ENCODE data around the gene SPINK7. TPM values are rescaled to one million over a fixed set of nuclear protein-coding genes. Genes with fewer than 3 reads are reported as not detected.

Gene SPINK7
- total and polyA plus RNA-seq, 3 experiments from 2014 or later, result not detected

GRCh38 chr5:148335259-148335658 is 23.0 kb downstream of the SPINK7 start, which contains the start of gene SPINK9:
SPINK9 (plus strand) TSS chr5:148335559; CDS start chr5:148335614, 55 bp downstream.
- H3K27me3 Mint-ChIP-seq, result peaks cover 0 to 8% of the 10 kb centered on the region in 2 donors
- H3K27ac Mint-ChIP-seq, result no peak within 1 kb of the TSS
- H3K4me1 ChIP-seq (ENCODE audit: insufficient read depth, low read length), result no peaks in the 10 kb centered on the region
- no peaks in the 10 kb centered on the region for H3K27me3 ChIP-seq (ENCODE audit: insufficient read depth, low read length, poor library complexity, severe bottlenecking)
- H3K4me3 ChIP-seq (ENCODE audit: low read length), result no peak within 1 kb of the TSS
- no peaks in the 10 kb centered on the region for H3K4me1 Mint-ChIP-seq
- DNase-seq, result no peak
- peaks cover 0 to 4% (median 0%) of the 10 kb centered on the region in 3 donors for H3K36me3 Mint-ChIP-seq
- ChIA-PET POLR2A (no interaction called here), CTCF (no interaction called here)
- no peak within 1 kb of the TSS for H3K27ac ChIP-seq (ENCODE audit: low read depth, low read length)
- peaks cover 4 to 13% (median 5%) of the 10 kb centered on the region in 5 donors for H3K9me3 Mint-ChIP-seq
- H3K36me3 ChIP-seq (ENCODE audit: insufficient read depth, low read length), result no peaks in the 10 kb centered on the region
- no peaks in the 10 kb centered on the region for H3K9me3 ChIP-seq (ENCODE audit: low read length)
- no peak within 1 kb of the TSS for H3K4me3 Mint-ChIP-seq

GRCh38 chr5:148336704-148337435 is 24.6 kb downstream of the SPINK7 start:
- peaks cover 0 to 7% of the 10 kb centered on the region in 2 donors for H3K27me3 Mint-ChIP-seq

GRCh38 chr5:148342371-148343045 is 30.3 kb downstream of the SPINK7 start:
- ChIA-PET POLR2A (no interaction called here), CTCF (no interaction called here)
- Histone ChIP-seq H3K9me3 (ENCODE audit: low read length) (no peaks in the 10 kb centered on the region), H3K27ac (ENCODE audit: low read depth, low read length) (no peak overlapping the region), H3K36me3 (ENCODE audit: insufficient read depth, low read length) (no peaks in the 10 kb centered on the region), H3K27me3 (ENCODE audit: insufficient read depth, low read length, poor library complexity, severe bottlenecking) (no peaks in the 10 kb centered on the region), H3K4me3 (ENCODE audit: low read length) (no peak overlapping the region), H3K4me1 (ENCODE audit: insufficient read depth, low read length) (no peaks in the 10 kb centered on the region)
- no peak for DNase-seq
- H3K27me3 Mint-ChIP-seq, result peaks cover 0 to 2% of the 10 kb centered on the region in 2 donors
- peaks cover 0 to 5% (median 0%) of the 10 kb centered on the region in 5 donors for H3K9me3 Mint-ChIP-seq
- H3K36me3 Mint-ChIP-seq, result peaks cover 0 to 8% (median 0%) of the 10 kb centered on the region in 3 donors
- H3K4me3 Mint-ChIP-seq, result no peak overlapping the region
- H3K4me1 Mint-ChIP-seq, result no peaks in the 10 kb centered on the region
- no peak overlapping the region for H3K27ac Mint-ChIP-seq

More at GRCh38 chr5:148336704-148337435, 24.6 kb downstream of the SPINK7 start:
- DNase-seq, result no peak
- Histone ChIP-seq H3K27me3 (ENCODE audit: insufficient read depth, low read length, poor library complexity, severe bottlenecking) (no peaks in the 10 kb centered on the region), H3K9me3 (ENCODE audit: low read length) (no peaks in the 10 kb centered on the region), H3K4me1 (ENCODE audit: insufficient read depth, low read length) (no peaks in the 10 kb centered on the region), H3K27ac (ENCODE audit: low read depth, low read length) (no peak overlapping the region), H3K36me3 (ENCODE audit: insufficient read depth, low read length) (no peaks in the 10 kb centered on the region), H3K4me3 (ENCODE audit: low read length) (no peak overlapping the region)
- ChIA-PET CTCF (no interaction called here), POLR2A (no interaction called here)
- Mint-ChIP-seq H3K9me3 (peaks cover 0 to 3% (median under 1%) of the 10 kb centered on the region in 5 donors), H3K36me3 (peaks cover 0 to 6% (median 0%) of the 10 kb centered on the region in 3 donors), H3K4me3 (no peak overlapping the region), H3K27ac (no peak overlapping the region), H3K4me1 (no peaks in the 10 kb centered on the region)

GRCh38 chr5:148343046-148343407 is 30.8 kb downstream of the SPINK7 start:
- CTCF ChIA-PET, result no interaction called here
- POLR2A ChIA-PET, result no interaction called here
- Histone ChIP-seq H3K36me3 (ENCODE audit: insufficient read depth, low read length) (no peaks in the 10 kb centered on the region), H3K4me1 (ENCODE audit: insufficient read depth, low read length) (no peaks in the 10 kb centered on the region), H3K9me3 (ENCODE audit: low read length) (no peaks in the 10 kb centered on the region), H3K27me3 (ENCODE audit: insufficient read depth, low read length, poor library complexity, severe bottlenecking) (no peaks in the 10 kb centered on the region), H3K4me3 (ENCODE audit: low read length) (no peak overlapping the region), H3K27ac (ENCODE audit: low read depth, low read length) (no peak overlapping the region)
- no peaks in the 10 kb centered on the region for H3K4me1 Mint-ChIP-seq
- DNase-seq, result no peak
- no peak overlapping the region for H3K4me3 Mint-ChIP-seq
- no peak overlapping the region for H3K27ac Mint-ChIP-seq
- H3K36me3 Mint-ChIP-seq, result peaks cover 0 to 8% (median 0%) of the 10 kb centered on the region in 3 donors
- peaks cover 0 to 2% of the 10 kb centered on the region in 2 donors for H3K27me3 Mint-ChIP-seq
- H3K9me3 Mint-ChIP-seq, result peaks cover 0 to 5% (median 0%) of the 10 kb centered on the region in 5 donors

GRCh38 chr5:148343603-148344487 is 31.6 kb downstream of the SPINK7 start:
- CTCF ChIA-PET, result no interaction called here
- no peaks in the 10 kb centered on the region for H3K4me1 ChIP-seq (ENCODE audit: insufficient read depth, low read length)
- H3K27ac Mint-ChIP-seq, result no peak overlapping the region
- H3K4me3 ChIP-seq (ENCODE audit: low read length), result no peak overlapping the region
- no peaks in the 10 kb centered on the region for H3K27me3 ChIP-seq (ENCODE audit: insufficient read depth, low read length, poor library complexity, severe bottlenecking)
- no peak overlapping the region for H3K27ac ChIP-seq (ENCODE audit: low read depth, low read length)
- POLR2A ChIA-PET, result no interaction called here
- H3K36me3 Mint-ChIP-seq, result peaks cover 0 to 8% (median 0%) of the 10 kb centered on the region in 3 donors
- H3K9me3 ChIP-seq (ENCODE audit: low read length), result no peaks in the 10 kb centered on the region
- DNase-seq, result no peak
- H3K36me3 ChIP-seq (ENCODE audit: insufficient read depth, low read length), result no peaks in the 10 kb centered on the region
- no peak overlapping the region for H3K4me3 Mint-ChIP-seq
- H3K27me3 Mint-ChIP-seq, result peaks cover 0 to 2% of the 10 kb centered on the region in 2 donors
- H3K4me1 Mint-ChIP-seq, result no peaks in the 10 kb centered on the region
- peaks cover 0 to 5% (median 0%) of the 10 kb centered on the region in 5 donors for H3K9me3 Mint-ChIP-seq

GRCh38 chr5:148347706-148348105 is 35.5 kb downstream of the SPINK7 start:
- Mint-ChIP-seq H3K27ac (no peak overlapping the region), H3K9me3 (no peaks in the 10 kb centered on the region), H3K27me3 (peaks cover 0 to 9% of the 10 kb centered on the region in 2 donors), H3K4me1 (no peaks in the 10 kb centered on the region), H3K4me3 (no peak overlapping the region), H3K36me3 (peaks cover 0 to 5% (median 0%) of the 10 kb centered on the region in 3 donors)
- no peak overlapping the region for H3K27ac ChIP-seq (ENCODE audit: low read depth, low read length)
- no peaks in the 10 kb centered on the region for H3K9me3 ChIP-seq (ENCODE audit: low read length)
- ChIA-PET POLR2A (no interaction called here), CTCF (no interaction called here)
- no peak overlapping the region for H3K4me3 ChIP-seq (ENCODE audit: low read length)
- DNase-seq, result no peak
- H3K4me1 ChIP-seq (ENCODE audit: insufficient read depth, low read length), result no peaks in the 10 kb centered on the region
- H3K36me3 ChIP-seq (ENCODE audit: insufficient read depth, low read length), result no peaks in the 10 kb centered on the region
- no peaks in the 10 kb centered on the region for H3K27me3 ChIP-seq (ENCODE audit: insufficient read depth, low read length, poor library complexity, severe bottlenecking)

- ChIA-PET CTCF (no interaction called here), POLR2A (no interaction called here)
- no peak for DNase-seq
- Histone ChIP-seq H3K4me1 (ENCODE audit: insufficient read depth, low read length) (no peaks in the 10 kb centered on the region), H3K36me3 (ENCODE audit: insufficient read depth, low read length) (no peaks in the 10 kb centered on the region), H3K9me3 (ENCODE audit: low read length) (no peaks in the 10 kb centered on the region), H3K27ac (ENCODE audit: low read depth, low read length) (no peak overlapping the region), H3K27me3 (ENCODE audit: insufficient read depth, low read length, poor library complexity, severe bottlenecking) (no peaks in the 10 kb centered on the region), H3K4me3 (ENCODE audit: low read length) (no peak overlapping the region)
- Mint-ChIP-seq H3K36me3 (peaks cover 0 to 5% (median 0%) of the 10 kb centered on the region in 3 donors), H3K27ac (no peak overlapping the region), H3K4me3 (no peak overlapping the region), H3K9me3 (no peaks in the 10 kb centered on the region), H3K4me1 (no peaks in the 10 kb centered on the region), H3K27me3 (peaks cover 6 to 14% of the 10 kb centered on the region in 2 donors)
These were observed 40.5 kb downstream of the SPINK7 start for GRCh38 chr5:148352696-148353095.

- H3K9me3 ChIP-seq (ENCODE audit: low read length), result no peaks in the 10 kb centered on the region
- H3K4me1 Mint-ChIP-seq, result no peaks in the 10 kb centered on the region
- DNase-seq, result no peak
- no peak overlapping the region for H3K4me3 ChIP-seq (ENCODE audit: low read length)
- H3K4me1 ChIP-seq (ENCODE audit: insufficient read depth, low read length), result no peaks in the 10 kb centered on the region
- H3K27me3 ChIP-seq (ENCODE audit: insufficient read depth, low read length, poor library complexity, severe bottlenecking), result no peaks in the 10 kb centered on the region
- peaks cover 0 to 5% (median 0%) of the 10 kb centered on the region in 3 donors for H3K36me3 Mint-ChIP-seq
- peaks cover 6 to 14% of the 10 kb centered on the region in 2 donors for H3K27me3 Mint-ChIP-seq
- no peak overlapping the region for H3K27ac Mint-ChIP-seq
- H3K9me3 Mint-ChIP-seq, result no peaks in the 10 kb centered on the region
- H3K36me3 ChIP-seq (ENCODE audit: insufficient read depth, low read length), result no peaks in the 10 kb centered on the region
- POLR2A ChIA-PET, result no interaction called here
- H3K4me3 Mint-ChIP-seq, result no peak overlapping the region
- H3K27ac ChIP-seq (ENCODE audit: low read depth, low read length), result no peak overlapping the region
- CTCF ChIA-PET, result no interaction called here
These were observed 41.4 kb downstream of the SPINK7 start for GRCh38 chr5:148353634-148354033.

Data from CD8-positive, alpha-beta memory T cell (primary cell).